ENCODE measurements around the gene USH1C.

USH1C gene

GRCh38 chr11:17502630-17503029, 41.6 kb downstream of the USH1C start:
- ATAC-seq (no peak), DNase-seq (no peak)

- DNase-seq (no peak), ATAC-seq (no peak)
Observed at GRCh38 chr11:17500673-17501072, 43.5 kb downstream of the USH1C start.

GRCh38 chr11:17498475-17498874, 45.7 kb downstream of the USH1C start:
- no peak for ATAC-seq
- DNase-seq: no peak

GRCh38 chr11:17498058-17498457, 46.2 kb downstream of the USH1C start:
- DNase-seq (no peak), ATAC-seq (no peak)

- ATAC-seq (no peak), DNase-seq (no peak)
Observed at GRCh38 chr11:17496406-17496805, 47.8 kb downstream of the USH1C start.

- ATAC-seq (no peak), DNase-seq (no peak)
Observed at GRCh38 chr11:17494019-17494418, 50.2 kb downstream of the USH1C start.

- no peak for DNase-seq
- ATAC-seq: no peak
Observed at GRCh38 chr11:17490938-17491337, 53.3 kb downstream of the USH1C start.

GRCh38 chr11:17490232-17490631, 54.0 kb downstream of the USH1C start:
- ATAC-seq (no peak), DNase-seq (no peak)

GRCh38 chr11:17489751-17490150, 54.5 kb downstream of the USH1C start:
- no peak for DNase-seq
- no peak for ATAC-seq

- ATAC-seq (no peak), DNase-seq (no peak)
Observed at GRCh38 chr11:17488563-17488962, 55.7 kb downstream of the USH1C start.

GRCh38 chr11:17486646-17487045, 57.6 kb downstream of the USH1C start:
- no peak for ATAC-seq
- no peak for DNase-seq

GRCh38 chr11:17483505-17483904, 60.7 kb downstream of the USH1C start:
- ATAC-seq (no peak), DNase-seq (no peak)

GRCh38 chr11:17481905-17482304, 62.3 kb downstream of the USH1C start:
- ATAC-seq (no peak), DNase-seq (no peak)

GRCh38 chr11:17479284-17480214, 64.7 kb downstream of the USH1C start:
- ATAC-seq (no peak), DNase-seq (no peak)

- no peak for DNase-seq
- ATAC-seq: no peak
Observed at GRCh38 chr11:17478070-17478469, 66.1 kb downstream of the USH1C start.

- DNase-seq (no peak), ATAC-seq (no peak)
Observed at GRCh38 chr11:17477361-17477760, 66.9 kb downstream of the USH1C start.

- DNase-seq: no peak
Observed at GRCh38 chr11:17477084-17477333, 67.2 kb downstream of the USH1C start.

GRCh38 chr11:17476317-17477083, 67.7 kb downstream of the USH1C start, which contains the start of gene ABCC8:
TSS of gene ABCC8 (minus strand) at chr11:17476845. CDS start at chr11:17476776, 69 bp downstream.
- peak; percentile 8 for DNase-seq
- ATAC-seq: no peak

More at GRCh38 chr11:17477084-17477333, 67.2 kb downstream of the USH1C start:
- no peak for ATAC-seq

- ATAC-seq (no peak), DNase-seq (no peak)
Observed at GRCh38 chr11:17475666-17476316, 68.4 kb downstream of the USH1C start.

GRCh38 chr11:17473071-17473744, 71.0 kb downstream of the USH1C start:
- ATAC-seq (no peak), DNase-seq (no peak)

- no peak for ATAC-seq
Observed at GRCh38 chr11:17472467-17472866, 71.7 kb downstream of the USH1C start.

GRCh38 chr11:17471501-17471900, 72.7 kb downstream of the USH1C start:
- no peak for DNase-seq
- no peak for ATAC-seq

More at GRCh38 chr11:17472467-17472866, 71.7 kb downstream of the USH1C start:
- DNase-seq: no peak
